Measurements from ENCODE around the gene WSCD2.

Gene WSCD2

GRCh38 chr12:108235197-108235984, 106.3 kb downstream of the WSCD2 start:
- POLR2A ChIA-PET: no interaction called here
- no peak for DNase-seq (ENCODE audit: extremely low spot score)
- CTCF ChIA-PET: interaction anchor here (0.6 kb wide), 1 partner anchor 601 kb away, joined by 3 read pairs; no protein-coding TSS in a partner anchor
- TF ChIP-seq PKNOX1 (IDR thresholded peaks at IDR 0.05) (no peak), ZNF384 (IDR thresholded peaks at IDR 0.05) (no peak), FOXM1 (IDR thresholded peaks at IDR 0.05; ENCODE audit: borderline replicate concordance) (no peak)

- TF ChIP-seq PKNOX1 (IDR thresholded peaks at IDR 0.05): no peak
- TF ChIP-seq ZNF384 (IDR thresholded peaks at IDR 0.05): no peak
- DNase-seq (ENCODE audit: extremely low spot score): no peak
- ChIA-PET POLR2A (no interaction called here), CTCF (interaction anchor here (0.6 kb wide), 1 partner anchor 601 kb away, joined by 3 read pairs; no protein-coding TSS in a partner anchor)
These were observed 106.8 kb downstream of the WSCD2 start for GRCh38 chr12:108235985-108236263.

- CTCF ChIA-PET: no interaction called here
- POLR2A ChIA-PET: no interaction called here
These were observed 107.3 kb downstream of the WSCD2 start for GRCh38 chr12:108236366-108236765.

GRCh38 chr12:108237272-108237671, 108.2 kb downstream of the WSCD2 start:
- CTCF ChIA-PET: interaction anchor here (0.7 kb wide), 1 partner anchor 161 kb away, joined by 4 read pairs; no protein-coding TSS in a partner anchor
- peak; percentile 30 for DNase-seq (ENCODE audit: extremely low spot score)
- TF ChIP-seq SP1 (IDR thresholded peaks at IDR 0.05) (no peak), ARNT (IDR thresholded peaks at IDR 0.05) (no peak)
- POLR2A ChIA-PET: no interaction called here

More at GRCh38 chr12:108236366-108236765, 107.3 kb downstream of the WSCD2 start:
- TF ChIP-seq FOXK2 (IDR thresholded peaks at IDR 0.05): no peak
- TF ChIP-seq PKNOX1 (IDR thresholded peaks at IDR 0.05): no peak
- no peak for TF ChIP-seq SUZ12 (IDR thresholded peaks at IDR 0.05)
- TF ChIP-seq L3MBTL2 (conservative IDR thresholded peaks at IDR 0.05): no peak
- TF ChIP-seq ARNT (IDR thresholded peaks at IDR 0.05): no peak
- TF ChIP-seq BHLHE40 (IDR thresholded peaks at IDR 0.05; ENCODE audit: borderline replicate concordance): no peak
- no peak for TF ChIP-seq ELF4 (IDR thresholded peaks at IDR 0.05)
- no peak for TF ChIP-seq FOXM1 (IDR thresholded peaks at IDR 0.05; ENCODE audit: borderline replicate concordance)
- no peak for TF ChIP-seq FOXA1 (IDR thresholded peaks at IDR 0.05)
- TF ChIP-seq NFRKB (IDR thresholded peaks at IDR 0.05): no peak
- no peak for TF ChIP-seq LEF1 (IDR thresholded peaks at IDR 0.05; ENCODE audit: borderline replicate concordance)
- no peak for TF ChIP-seq SP1 (IDR thresholded peaks at IDR 0.05)
- TF ChIP-seq CTBP1 (IDR thresholded peaks at IDR 0.05; ENCODE audit: borderline replicate concordance): no peak
- no peak for TF ChIP-seq HDGF (IDR thresholded peaks at IDR 0.05; ENCODE audit: borderline replicate concordance)
- TF ChIP-seq TARDBP (IDR thresholded peaks at IDR 0.05): no peak
- no peak for DNase-seq (ENCODE audit: extremely low spot score)

GRCh38 chr12:108238474-108238873, 109.4 kb downstream of the WSCD2 start:
- POLR2A ChIA-PET: no interaction called here
- no peak for TF ChIP-seq SUZ12 (IDR thresholded peaks at IDR 0.05)
- TF ChIP-seq ARNT (IDR thresholded peaks at IDR 0.05): no peak
- TF ChIP-seq PKNOX1 (IDR thresholded peaks at IDR 0.05): no peak
- TF ChIP-seq ZNF384 (IDR thresholded peaks at IDR 0.05): no peak
- no peak for TF ChIP-seq FOXK2 (IDR thresholded peaks at IDR 0.05)
- TF ChIP-seq LEF1 (IDR thresholded peaks at IDR 0.05; ENCODE audit: borderline replicate concordance): no peak
- TF ChIP-seq NFRKB (IDR thresholded peaks at IDR 0.05): no peak
- TF ChIP-seq FOXM1 (IDR thresholded peaks at IDR 0.05; ENCODE audit: borderline replicate concordance): no peak
- no peak for TF ChIP-seq CTBP1 (IDR thresholded peaks at IDR 0.05; ENCODE audit: borderline replicate concordance)
- TF ChIP-seq ELF4 (IDR thresholded peaks at IDR 0.05): no peak
- no peak for TF ChIP-seq FOXA1 (IDR thresholded peaks at IDR 0.05)
- no peak for TF ChIP-seq SP1 (IDR thresholded peaks at IDR 0.05)
- no peak for TF ChIP-seq TARDBP (IDR thresholded peaks at IDR 0.05)
- TF ChIP-seq L3MBTL2 (conservative IDR thresholded peaks at IDR 0.05): no peak
- TF ChIP-seq BHLHE40 (IDR thresholded peaks at IDR 0.05; ENCODE audit: borderline replicate concordance): no peak
- no peak for TF ChIP-seq HDGF (IDR thresholded peaks at IDR 0.05; ENCODE audit: borderline replicate concordance)
- DNase-seq (ENCODE audit: extremely low spot score): no peak
- CTCF ChIA-PET: no interaction called here

- no peak for DNase-seq (ENCODE audit: extremely low spot score)
- ChIA-PET POLR2A (no interaction called here), CTCF (no interaction called here)
- no peak for TF ChIP-seq ELF4 (IDR thresholded peaks at IDR 0.05)
- no peak for TF ChIP-seq TARDBP (IDR thresholded peaks at IDR 0.05)
- TF ChIP-seq SP1 (IDR thresholded peaks at IDR 0.05): no peak
- no peak for TF ChIP-seq CTBP1 (IDR thresholded peaks at IDR 0.05; ENCODE audit: borderline replicate concordance)
- no peak for TF ChIP-seq FOXM1 (IDR thresholded peaks at IDR 0.05; ENCODE audit: borderline replicate concordance)
- no peak for TF ChIP-seq LEF1 (IDR thresholded peaks at IDR 0.05; ENCODE audit: borderline replicate concordance)
- TF ChIP-seq BHLHE40 (IDR thresholded peaks at IDR 0.05; ENCODE audit: borderline replicate concordance): no peak
These were observed 110.3 kb downstream of the WSCD2 start for GRCh38 chr12:108239378-108239777.

All from HEK293T (cell line).